Amniotic stem cell (primary cell): ENCODE measurements around the gene TMEM60.
"Not testable (repeated sequence)": the region's sequence is repeated elsewhere in the genome, so short reads cannot be mapped to it uniquely, and the experiment has no call there.

Experiments used
- DNase-seq: peaks from one replicate; lab custom pipeline; 2025; lab: John Stamatoyannopoulos, UW

TMEM60 gene

GRCh38 chr7:77811516-77812289, 13.5 kb upstream of the TMEM60 start:
- DNase-seq: no peak

GRCh38 chr7:77808517-77808916, 10.3 kb upstream of the TMEM60 start:
- no peak for DNase-seq

- no peak for DNase-seq
These were observed 8.2 kb upstream of the TMEM60 start for GRCh38 chr7:77806425-77806824.

GRCh38 chr7:77802557-77803405, 4.5 kb upstream of the TMEM60 start:
- DNase-seq: no peak

- DNase-seq: no peak
These were observed 2.5 kb upstream of the TMEM60 start for GRCh38 chr7:77800730-77801129.

GRCh38 chr7:77800158-77800557, 1.9 kb upstream of the TMEM60 start:
- no peak for DNase-seq

GRCh38 chr7:77799078-77799964, 1.1 kb upstream of the TMEM60 start:
- DNase-seq: no peak

GRCh38 chr7:77797734-77798393, 370 bp downstream of the TMEM60 start:
- DNase-seq: no peak

GRCh38 chr7:77796960-77797359, 1.3 kb downstream of the TMEM60 start:
- no peak for DNase-seq

GRCh38 chr7:77796109-77796508, 2.1 kb downstream of the TMEM60 start:
- no peak for DNase-seq

- no peak for DNase-seq
These were observed 4.2 kb downstream of the TMEM60 start for GRCh38 chr7:77794000-77794399.

GRCh38 chr7:77791956-77792355, 6.3 kb downstream of the TMEM60 start:
- no peak for DNase-seq

- DNase-seq: no peak
These were observed 6.9 kb downstream of the TMEM60 start for GRCh38 chr7:77791336-77791735.

GRCh38 chr7:77788327-77788902, 9.8 kb downstream of the TMEM60 start:
- no peak for DNase-seq

- no peak for DNase-seq
These were observed 11.5 kb downstream of the TMEM60 start for GRCh38 chr7:77786741-77787140.

- no peak for DNase-seq
These were observed 12.2 kb downstream of the TMEM60 start for GRCh38 chr7:77786018-77786417.

GRCh38 chr7:77784426-77784825, 13.8 kb downstream of the TMEM60 start:
- DNase-seq: not testable (repeated sequence)

GRCh38 chr7:77783545-77783944, 14.7 kb downstream of the TMEM60 start:
- DNase-seq: no peak

- DNase-seq: no peak
These were observed 15.1 kb downstream of the TMEM60 start for GRCh38 chr7:77783111-77783510.

GRCh38 chr7:77782383-77782782, 15.9 kb downstream of the TMEM60 start:
- no peak for DNase-seq

GRCh38 chr7:77778535-77778934, 19.7 kb downstream of the TMEM60 start:
- DNase-seq: no peak
